Progenitor cell of endocrine pancreas (in vitro differentiated cells): ENCODE results near the gene SYVN1. TPM values are rescaled to one million over a fixed set of nuclear protein-coding genes. Genes with fewer than 3 reads are reported as not detected.
A peak's percentile ranks its signal among the peaks of the same experiment; 100 is the strongest.

Experiments used
- DNase-seq: peaks from one replicate; pipeline ENCODE4 v3.0.0; 2021; ENCODE audit warnings: low spot score; ENCODE audit not compliant: unreplicated experiment
- H3K27ac Mint-ChIP-seq: 2 replicates; pipeline ENCODE4 v1.8.0; 2021; ENCODE audit warnings: mild to moderate bottlenecking, moderate library complexity, mixed read lengths
- H3K27me3 Mint-ChIP-seq: 2 replicates; pipeline ENCODE4 v1.8.0; 2021; ENCODE audit warnings: mixed read lengths
- H3K36me3 Mint-ChIP-seq: 2 replicates; pipeline ENCODE4 v1.8.0; 2022; ENCODE audit warnings: mixed read lengths; ENCODE audit not compliant: insufficient read depth
- H3K4me1 Mint-ChIP-seq: 2 replicates; pipeline ENCODE4 v1.8.0; 2021; ENCODE audit warnings: low read depth, mixed read lengths
- H3K4me3 Mint-ChIP-seq: 2 replicates; pipeline ENCODE4 v1.8.0; 2021; ENCODE audit warnings: low read depth, mild to moderate bottlenecking, moderate library complexity, mixed read lengths
- H3K9me3 Mint-ChIP-seq: 2 replicates; pipeline ENCODE4 v1.8.0; 2021; ENCODE audit warnings: low read depth, mixed read lengths
- CTCF ChIP-seq: fragments of 200-600 bp; sonication (generic); IDR thresholded peaks from one replicate; pipeline ENCODE4 v1.5.0; 2021; ENCODE audit warnings: antibody characterized with exemption, mild to moderate bottlenecking; ENCODE audit not compliant: unreplicated experiment
- total RNA-seq: library from RNA; stranded (reverse); gene quantifications from 2 replicates; pipeline ENCODE4 v1.2.1, GENCODE V29; 2021

SYVN1 gene
- total RNA-seq, 1 donor from 2014 or later = 48.4 TPM

DNA sequence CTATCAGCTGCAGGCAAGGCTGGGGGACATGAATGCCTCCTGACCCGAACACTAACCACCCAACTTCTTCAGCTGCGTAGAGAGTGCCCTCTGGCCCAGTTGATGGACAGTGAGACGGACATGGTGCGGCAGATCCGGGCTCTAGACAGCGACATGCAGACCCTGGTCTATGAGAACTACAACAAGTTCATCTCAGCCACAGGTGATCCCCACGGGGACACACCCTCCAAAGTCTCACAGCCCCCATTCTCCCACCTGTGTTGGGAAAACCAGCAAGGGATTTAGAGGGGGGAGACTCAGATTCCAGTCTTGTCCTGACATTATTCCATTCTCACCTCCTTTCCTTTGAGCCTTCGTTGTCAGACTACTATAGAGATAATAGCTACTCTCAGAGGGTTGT lies 37.4 kb downstream of the SYVN1 start:
- peak overlapping the region; percentile 96 for H3K27ac Mint-ChIP-seq
- H3K4me1 Mint-ChIP-seq = peaks cover 8% of the 10 kb centered on the region
- no peak for TF ChIP-seq CTCF
- peak overlapping the region; percentile 95 for H3K4me3 Mint-ChIP-seq
- no peak for DNase-seq
- H3K27me3 Mint-ChIP-seq = no peaks in the 10 kb centered on the region
- H3K36me3 Mint-ChIP-seq = peaks cover 2% of the 10 kb centered on the region
- H3K9me3 Mint-ChIP-seq = no peaks in the 10 kb centered on the region

DNA sequence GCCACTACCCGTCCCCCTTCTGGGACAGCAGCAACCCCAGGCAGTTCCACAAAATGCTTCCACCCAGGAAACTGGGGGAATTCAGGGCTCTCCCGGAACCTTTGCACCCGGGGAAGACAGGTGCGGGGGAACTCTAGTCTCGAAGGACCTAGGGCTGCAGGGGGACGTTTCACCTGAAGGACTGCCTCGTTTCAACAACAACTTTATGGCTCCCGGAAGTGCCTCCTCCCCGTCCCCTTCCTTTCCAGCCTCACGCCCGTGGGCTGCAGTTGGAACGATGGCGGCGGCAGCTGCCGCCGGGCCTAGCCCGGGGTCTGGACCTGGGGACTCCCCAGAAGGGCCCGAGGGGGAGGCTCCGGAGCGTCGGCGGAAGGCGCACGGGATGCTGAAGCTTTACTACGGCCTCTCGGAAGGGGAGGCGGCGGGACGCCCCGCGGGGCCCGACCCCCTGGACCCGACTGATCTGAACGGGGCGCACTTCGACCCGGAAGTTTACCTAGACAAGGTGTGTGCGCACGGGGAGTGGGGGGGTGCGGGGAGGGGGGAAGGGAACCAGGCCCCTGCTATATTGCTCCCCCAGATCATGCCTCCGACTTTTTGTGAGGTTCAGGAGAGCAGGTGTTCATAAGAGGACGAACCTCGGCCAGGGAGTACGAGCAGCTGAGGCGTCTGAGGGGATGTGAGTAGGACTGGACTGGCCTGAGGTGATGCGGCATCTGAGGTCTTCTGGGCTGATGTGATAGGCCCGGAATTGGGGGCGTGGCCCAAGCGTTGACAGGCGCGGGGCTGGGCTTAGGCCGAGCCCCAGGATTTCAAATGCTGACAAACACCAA lies 38.1 kb downstream of the SYVN1 start, which contains the start of gene VPS51:
Gene VPS51 (plus strand): TSS at position 241 of the 833 bp plus-strand sequence. CDS start 37 bp downstream, at position 278.
- Mint-ChIP-seq H3K36me3 (peaks cover 2% of the 10 kb centered on the region), H3K4me3 (peak within 1 kb of the TSS; percentile 95), H3K27me3 (no peaks in the 10 kb centered on the region), H3K9me3 (no peaks in the 10 kb centered on the region), H3K4me1 (peaks cover 8% of the 10 kb centered on the region), H3K27ac (peak within 1 kb of the TSS; percentile 99)
- no peak for TF ChIP-seq CTCF
- peak; percentile 71 for DNase-seq

GRCh38 chr11:65095427-65095826 lies 38.9 kb downstream of the SYVN1 start:
- Mint-ChIP-seq H3K4me3 (peak overlapping the region; percentile 95), H3K36me3 (peaks cover 2% of the 10 kb centered on the region), H3K9me3 (no peaks in the 10 kb centered on the region), H3K27ac (peak overlapping the region; percentile 99), H3K4me1 (peaks cover 8% of the 10 kb centered on the region), H3K27me3 (no peaks in the 10 kb centered on the region)
- DNase-seq = no peak
- no peak for TF ChIP-seq CTCF

DNA sequence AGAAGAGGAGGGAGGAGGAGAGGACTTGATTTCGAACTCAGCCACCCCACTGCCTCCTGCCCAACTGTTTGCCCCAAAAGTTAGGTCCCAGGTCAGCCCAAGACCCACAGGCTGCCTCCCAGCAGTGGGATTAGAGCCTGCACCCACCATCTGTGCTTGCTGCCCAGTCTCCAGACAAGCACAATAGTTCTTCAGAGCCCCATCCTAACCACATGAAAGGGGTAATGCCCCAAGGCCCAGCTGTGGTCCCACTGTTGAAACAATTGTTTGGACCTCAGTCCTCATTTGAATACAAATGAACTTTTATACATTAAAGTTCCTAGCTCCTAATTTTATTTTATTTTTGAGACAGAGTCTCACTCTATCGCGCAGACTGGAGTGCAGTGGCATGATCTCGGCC lies 43.7 kb downstream of the SYVN1 start:
- Mint-ChIP-seq H3K4me3 (no peak overlapping the region), H3K27ac (no peak overlapping the region)

DNA sequence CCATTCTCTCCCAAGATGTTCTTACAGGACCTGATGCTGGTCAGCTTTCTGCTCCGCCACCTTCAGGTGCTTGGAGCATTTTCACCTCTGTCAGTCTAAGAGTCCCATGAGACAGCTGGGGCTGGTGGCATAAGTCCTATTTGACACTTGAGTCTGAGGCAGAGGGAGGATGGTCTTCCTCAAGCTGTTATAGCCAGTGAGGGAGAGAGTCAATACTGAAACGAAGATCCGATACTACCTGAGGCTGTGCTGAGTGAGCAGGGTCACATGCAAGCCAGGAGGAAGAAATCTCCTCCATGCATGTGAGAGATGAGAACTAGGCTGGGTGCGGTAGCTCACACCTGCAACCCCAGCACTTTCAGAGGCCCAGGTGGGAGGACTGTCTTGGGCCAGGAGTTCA lies 44.7 kb downstream of the SYVN1 start:
- no peak for TF ChIP-seq CTCF

More for the DNA sequence above, 43.7 kb downstream of the SYVN1 start:
- TF ChIP-seq CTCF = no peak
- no peak for DNase-seq
- H3K4me1 Mint-ChIP-seq = peaks cover 4% of the 10 kb centered on the region
- peaks cover 4% of the 10 kb centered on the region for H3K36me3 Mint-ChIP-seq
- no peaks in the 10 kb centered on the region for H3K9me3 Mint-ChIP-seq
- H3K27me3 Mint-ChIP-seq = no peaks in the 10 kb centered on the region

More for the DNA sequence above, 44.7 kb downstream of the SYVN1 start:
- Mint-ChIP-seq H3K27ac (no peak overlapping the region), H3K9me3 (no peaks in the 10 kb centered on the region), H3K4me1 (peaks cover 8% of the 10 kb centered on the region), H3K27me3 (no peaks in the 10 kb centered on the region), H3K4me3 (no peak overlapping the region), H3K36me3 (peaks cover 6% of the 10 kb centered on the region)
- DNase-seq = no peak
